ENCODE results near the gene OR6A2.

OR6A2 gene

DNA sequence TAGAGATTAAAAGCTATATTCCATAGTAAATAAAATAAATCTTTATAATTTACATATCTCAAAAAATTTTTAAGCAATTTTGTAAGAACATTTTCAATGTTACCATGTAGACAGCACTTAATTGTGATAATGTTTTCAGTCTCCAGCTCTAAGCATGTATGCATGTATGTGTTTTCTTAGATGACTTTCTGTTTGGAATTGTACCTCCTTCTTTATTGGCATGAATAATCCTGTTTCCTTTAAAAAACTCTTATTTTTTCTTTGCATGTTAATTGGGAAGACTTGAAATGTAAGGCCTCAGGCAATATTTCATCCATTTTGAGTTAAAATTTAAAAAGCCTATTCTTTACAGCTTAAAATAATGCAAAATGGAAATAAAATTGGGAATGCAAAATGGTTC lies 18.7 kb downstream of the OR6A2 start:
- Histone ChIP-seq H3K4me3 (no peak overlapping the region), H3K9me3 (replicated peaks in 1 of 11) (no peaks in the 10 kb centered on the region), H3K36me3 (no peaks in the 10 kb centered on the region), H4K20me1 (no peaks in the 10 kb centered on the region), H3K4me1 (no peaks in the 10 kb centered on the region), H3K27ac (no peak overlapping the region), H3K9ac (no peak overlapping the region), H3K27me3 (no peaks in the 10 kb centered on the region), H3K4me2 (no peak overlapping the region)
- TF ChIP-seq Cebpa-rat (IDR thresholded peaks at IDR 0.05), result no peak

- Histone ChIP-seq H3K36me3 (no peaks in the 10 kb centered on the region), H3K4me3 (no peak overlapping the region), H3K27ac (no peak overlapping the region), H3K27me3 (no peaks in the 10 kb centered on the region), H3K4me2 (no peak overlapping the region), H3K9me3 (replicated peaks in 1 of 11) (no peaks in the 10 kb centered on the region), H3K9ac (no peak overlapping the region), H3K4me1 (0 out of 20 replicates have a peak, but pooled peaks cover 0 to 3% (median 0%) of the 10 kb centered on the region in 10 experiments), H4K20me1 (no peaks in the 10 kb centered on the region)
- TF ChIP-seq Cebpa-rat (IDR thresholded peaks at IDR 0.05), result no peak
Observed at GRCh38 chr11:6778518-6778917, 21.0 kb downstream of the OR6A2 start.

- TF ChIP-seq Cebpa-rat (IDR thresholded peaks at IDR 0.05), result no peak
- Histone ChIP-seq H3K9ac (peak within 1 kb of the TSS in 6 of 11 experiments; percentile 7 to 60 (median 28); a peak in 8 of 22 replicates), H3K36me3 (no peaks in the 10 kb centered on the region), H3K9me3 (replicated peaks in 1 of 11) (no peaks in the 10 kb centered on the region), H4K20me1 (no peaks in the 10 kb centered on the region), H3K4me3 (no peak within 1 kb of the TSS), H3K27ac (peak within 1 kb of the TSS; percentile 1 to 84 (median 61); a peak in 20 of 22 replicates), H3K4me2 (peak within 1 kb of the TSS; percentile 37 to 71 (median 61)), H3K4me1 (peaks cover 8 to 29% (median 11%) of the 10 kb centered on the region in 10 experiments), H3K27me3 (no peaks in the 10 kb centered on the region)
Observed at GRCh38 chr11:6771926-6772893, 27.3 kb downstream of the OR6A2 start, which contains the start of gene OR2AG2. Gene OR2AG2 (minus strand): TSS chr11:6771976. CDS start chr11:6768957, 3,019 bp downstream.

- Histone ChIP-seq H3K27me3 (no peaks in the 10 kb centered on the region), H3K4me1 (no peaks in the 10 kb centered on the region), H3K9ac (no peak overlapping the region), H4K20me1 (no peaks in the 10 kb centered on the region), H3K9me3 (replicated peaks in 1 of 11) (peaks cover 0 to 5% (median 1%) of the 10 kb centered on the region in 11 experiments; a peak in 7 of 22 replicates), H3K4me3 (no peak overlapping the region), H3K27ac (no peak overlapping the region), H3K4me2 (no peak overlapping the region), H3K36me3 (no peaks in the 10 kb centered on the region)
- no peak for TF ChIP-seq Cebpa-rat (IDR thresholded peaks at IDR 0.05)
Observed at GRCh38 chr11:6757373-6757967, 42.0 kb downstream of the OR6A2 start.

DNA sequence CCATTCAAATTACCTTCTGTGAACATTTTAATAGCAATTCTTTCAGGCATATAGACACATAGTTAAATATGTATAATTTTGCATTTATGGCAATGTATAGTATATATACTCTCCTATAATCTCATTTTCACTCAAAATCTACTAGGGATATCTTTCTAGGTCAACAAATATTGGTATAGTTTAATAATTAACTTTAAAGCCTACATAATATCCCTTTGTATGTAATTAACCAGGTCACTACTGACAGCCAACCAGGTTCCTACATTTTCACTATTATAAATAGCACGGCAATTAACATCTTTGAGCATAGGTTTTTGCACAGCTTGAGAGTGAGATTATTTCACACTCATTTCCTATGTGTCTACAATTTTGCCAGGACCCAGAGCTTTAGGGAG lies 43.5 kb downstream of the OR6A2 start:
- peaks cover 0 to 8% (median 5%) of the 10 kb centered on the region in 11 experiments; a peak in 9 of 22 replicates for H3K9me3 ChIP-seq (replicated peaks in 1 of 11)
- no peaks in the 10 kb centered on the region for H4K20me1 ChIP-seq
- no peak overlapping the region for H3K4me2 ChIP-seq
- H3K36me3 ChIP-seq, result no peaks in the 10 kb centered on the region
- no peak overlapping the region for H3K9ac ChIP-seq
- H3K27me3 ChIP-seq, result no peaks in the 10 kb centered on the region
- H3K4me1 ChIP-seq, result no peaks in the 10 kb centered on the region
- H3K27ac ChIP-seq, result no peak overlapping the region
- no peak overlapping the region for H3K4me3 ChIP-seq
- TF ChIP-seq Cebpa-rat (IDR thresholded peaks at IDR 0.05), result no peak

GRCh38 chr11:6755303-6755952 lies 44.1 kb downstream of the OR6A2 start:
- peaks cover 0 to 13% (median 6%) of the 10 kb centered on the region in 11 experiments; a peak in 9 of 22 replicates for H3K9me3 ChIP-seq (replicated peaks in 1 of 11)
- H3K4me3 ChIP-seq, result no peak overlapping the region
- H3K36me3 ChIP-seq, result no peaks in the 10 kb centered on the region
- H3K9ac ChIP-seq, result no peak overlapping the region
- no peaks in the 10 kb centered on the region for H4K20me1 ChIP-seq
- no peaks in the 10 kb centered on the region for H3K27me3 ChIP-seq
- TF ChIP-seq Cebpa-rat (IDR thresholded peaks at IDR 0.05), result no peak
- no peak overlapping the region for H3K27ac ChIP-seq
- H3K4me1 ChIP-seq, result no peaks in the 10 kb centered on the region
- no peak overlapping the region for H3K4me2 ChIP-seq

DNA sequence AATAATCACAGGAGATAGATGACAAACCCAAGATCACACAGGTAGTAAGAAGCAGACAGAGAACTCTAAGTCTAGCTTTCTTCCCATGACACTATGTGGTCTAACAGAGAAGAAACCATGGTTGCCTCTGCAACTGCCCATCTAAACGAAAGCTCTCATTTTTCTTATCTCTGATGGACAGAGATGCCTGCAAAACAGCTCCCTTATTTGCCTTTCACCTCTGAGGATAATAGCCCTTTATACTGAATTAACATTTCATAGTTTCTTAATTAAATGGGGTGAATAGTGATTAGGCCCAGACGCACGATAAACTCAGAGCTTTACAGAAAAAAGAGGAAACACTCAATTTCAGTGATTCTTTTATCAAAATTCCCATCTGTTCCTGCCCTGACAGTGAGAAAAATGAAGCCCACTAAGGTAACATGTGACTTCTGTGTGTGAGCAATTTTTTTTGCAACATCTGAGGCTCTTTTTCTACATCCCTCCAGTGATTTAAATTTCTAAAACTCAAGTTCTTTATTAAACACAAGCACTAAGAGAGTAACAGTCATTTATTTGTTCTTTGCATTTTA lies 52.3 kb downstream of the OR6A2 start:
- TF ChIP-seq Cebpa-rat (IDR thresholded peaks at IDR 0.05), result no peak
- no peak overlapping the region for H3K4me3 ChIP-seq
- H3K27me3 ChIP-seq, result no peaks in the 10 kb centered on the region
- H3K36me3 ChIP-seq, result no peaks in the 10 kb centered on the region
- H3K27ac ChIP-seq, result peak overlapping the region in 10 of 11 experiments; percentile 62 to 83 (median 78); a peak in 18 of 22 replicates
- peak overlapping the region; percentile 72 to 90 (median 82); a peak in 11 of 22 replicates for H3K4me2 ChIP-seq
- H3K9ac ChIP-seq, result no peak overlapping the region
- H3K4me1 ChIP-seq, result peaks cover 19 to 49% (median 26%) of the 10 kb centered on the region in 10 experiments
- no peaks in the 10 kb centered on the region for H4K20me1 ChIP-seq
- peaks cover 0 to 22% (median 6%) of the 10 kb centered on the region in 11 experiments; a peak in 10 of 22 replicates for H3K9me3 ChIP-seq (replicated peaks in 1 of 11)

GRCh38 chr11:6746626-6747025 lies 52.9 kb downstream of the OR6A2 start:
- peaks cover 19 to 49% (median 26%) of the 10 kb centered on the region in 10 experiments for H3K4me1 ChIP-seq
- H3K4me3 ChIP-seq, result peak overlapping the region in 9 of 10 experiments; percentile 35 to 64 (median 48); a peak in 16 of 20 replicates
- H3K27me3 ChIP-seq, result no peaks in the 10 kb centered on the region
- peak overlapping the region; percentile 72 to 90 (median 82) for H3K4me2 ChIP-seq
- H3K36me3 ChIP-seq, result no peaks in the 10 kb centered on the region
- peak overlapping the region; percentile 62 to 83 (median 78) for H3K27ac ChIP-seq
- H3K9ac ChIP-seq, result peak overlapping the region; percentile 50 to 71 (median 67); a peak in 18 of 22 replicates
- no peaks in the 10 kb centered on the region for H4K20me1 ChIP-seq
- peaks cover 0 to 22% (median 6%) of the 10 kb centered on the region in 11 experiments; a peak in 10 of 22 replicates for H3K9me3 ChIP-seq (replicated peaks in 1 of 11)
- TF ChIP-seq Cebpa-rat (IDR thresholded peaks at IDR 0.05), result no peak
